ENCODE measurements around the gene EHD4. TPM values are rescaled to one million over a fixed set of nuclear protein-coding genes. Genes with fewer than 3 reads are reported as not detected.
A peak's percentile ranks its signal among the peaks of the same experiment; 100 is the strongest.

Gene EHD4
- polyA plus RNA-seq, 1 donor (not counting 4 experiments of a cell fraction or from before 2014, with no cell fraction given) = 31.5 TPM

GRCh38 chr15:41918506-41919126 lies 53.7 kb downstream of the EHD4 start:
- dilution Hi-C loops (cut with MboI; ENCODE audit: extremely low pct_ligation_motif_present, low sequenced_read_pairs) = no loop called here
- no peak for DNase-seq (ENCODE audit: low read depth, low spot score)
- Histone ChIP-seq H3K9me3 (ENCODE audit: control insufficient read depth, low read depth, low read length) (no peaks in the 10 kb centered on the region), H3K27ac (ENCODE audit: control insufficient read depth, insufficient read depth, low read length) (no peak overlapping the region), H3K9me1 (ENCODE audit: control insufficient read depth, extremely low read depth, insufficient read depth, low read length) (no peaks in the 10 kb centered on the region), H3K79me2 (ENCODE audit: control insufficient read depth, insufficient read depth, low read length) (peaks cover 26% of the 10 kb centered on the region), H2AFZ (ENCODE audit: control insufficient read depth, low read length) (no peak overlapping the region), H3K9ac (ENCODE audit: control insufficient read depth, extremely low read depth, insufficient read depth, low read length) (no peak overlapping the region), H3K36me3 (ENCODE audit: control insufficient read depth in 2 of 2, extremely low read depth in 1 of 2, insufficient read depth in 2 of 2, low read length in 2 of 2) (peaks cover 23 to 46% of the 10 kb centered on the region in 2 experiments), H3K4me1 (ENCODE audit: control insufficient read depth, extremely low read depth, insufficient read depth, low read length) (peaks cover 22% of the 10 kb centered on the region), H3K4me3 (ENCODE audit: control insufficient read depth in 2 of 3, extremely low read depth in 1 of 3, insufficient read depth in 2 of 3, low read depth in 1 of 3, low read length in 3 of 3) (no peak overlapping the region), H4K20me1 (ENCODE audit: control insufficient read depth, extremely low read depth, insufficient read depth, low read length) (peaks cover 4% of the 10 kb centered on the region), H3K27me3 (ENCODE audit: control insufficient read depth, extremely low read depth, insufficient read depth, low read length) (no peaks in the 10 kb centered on the region), H3K4me2 (ENCODE audit: control insufficient read depth, extremely low read depth, insufficient read depth, low read depth, low read length) (no peak overlapping the region)
- TF ChIP-seq EZH2 (IDR thresholded peaks at IDR 0.05; ENCODE audit: low read length) (no peak), CTCF (optimal IDR thresholded peaks at IDR 0.05 in 1 of 3, IDR thresholded peaks at IDR 0.05 in 1 of 3, conservative IDR thresholded peaks at IDR 0.05 in 1 of 3; ENCODE audit: extremely low read depth in 1 of 3, insufficient read depth in 2 of 3, low read length in 3 of 3) (no peak)
- FAIRE-seq = no peak

GRCh38 chr15:41917767-41918430 lies 54.5 kb downstream of the EHD4 start:
- H4K20me1 ChIP-seq (ENCODE audit: control insufficient read depth, extremely low read depth, insufficient read depth, low read length) = peaks cover 4% of the 10 kb centered on the region
- no peak overlapping the region for H3K4me3 ChIP-seq (ENCODE audit: control insufficient read depth in 2 of 3, extremely low read depth in 1 of 3, insufficient read depth in 2 of 3, low read depth in 1 of 3, low read length in 3 of 3)
- FAIRE-seq (peak; percentile 94), DNase-seq (ENCODE audit: low read depth, low spot score) (peak; percentile 66)
- dilution Hi-C loops (cut with MboI; ENCODE audit: extremely low pct_ligation_motif_present, low sequenced_read_pairs) = no loop called here
- H3K4me1 ChIP-seq (ENCODE audit: control insufficient read depth, extremely low read depth, insufficient read depth, low read length) = peaks cover 22% of the 10 kb centered on the region
- peak overlapping the region; percentile 72 for H3K27ac ChIP-seq (ENCODE audit: control insufficient read depth, insufficient read depth, low read length)
- H3K36me3 ChIP-seq (ENCODE audit: control insufficient read depth in 2 of 2, extremely low read depth in 1 of 2, insufficient read depth in 2 of 2, low read length in 2 of 2) = peaks cover 27 to 49% of the 10 kb centered on the region in 2 experiments
- peak overlapping the region; percentile 1 for H3K9ac ChIP-seq (ENCODE audit: control insufficient read depth, extremely low read depth, insufficient read depth, low read length)
- peak overlapping the region; percentile 59 for H3K4me2 ChIP-seq (ENCODE audit: control insufficient read depth, extremely low read depth, insufficient read depth, low read depth, low read length)
- no peaks in the 10 kb centered on the region for H3K9me1 ChIP-seq (ENCODE audit: control insufficient read depth, extremely low read depth, insufficient read depth, low read length)
- no peaks in the 10 kb centered on the region for H3K9me3 ChIP-seq (ENCODE audit: control insufficient read depth, low read depth, low read length)
- TF ChIP-seq EZH2 (IDR thresholded peaks at IDR 0.05; ENCODE audit: low read length) (no peak), CTCF (optimal IDR thresholded peaks at IDR 0.05 in 1 of 3, IDR thresholded peaks at IDR 0.05 in 1 of 3, conservative IDR thresholded peaks at IDR 0.05 in 1 of 3; ENCODE audit: extremely low read depth in 1 of 3, insufficient read depth in 2 of 3, low read length in 3 of 3) (no peak)
- H3K79me2 ChIP-seq (ENCODE audit: control insufficient read depth, insufficient read depth, low read length) = peaks cover 27% of the 10 kb centered on the region
- no peaks in the 10 kb centered on the region for H3K27me3 ChIP-seq (ENCODE audit: control insufficient read depth, extremely low read depth, insufficient read depth, low read length)
- no peak overlapping the region for H2AFZ ChIP-seq (ENCODE audit: control insufficient read depth, low read length)
